C4-2B (cell line): Measurements from ENCODE around the gene CIAO1.

Source experiments
- CTCF ChIP-seq: fragments of 450-650 bp; conservative IDR thresholded peaks from 2 replicates; pipeline ENCODE4 v1.5.1; 2017; ENCODE audit warnings: mild to moderate bottlenecking
- ZFX ChIP-seq: fragments of 450-650 bp; IDR thresholded peaks from 2 replicates; pipeline ENCODE4 v1.6.1; 2017

- TF ChIP-seq CTCF (no peak), ZFX (no peak)
Observed at GRCh38 chr2:96305979-96306308, 39.9 kb downstream of the CIAO1 start.
